K562 (cell line): ENCODE measurements around the gene LY6G6D. TPM values are rescaled to one million over a fixed set of nuclear protein-coding genes. Genes with fewer than 3 reads are reported as not detected.
A peak's percentile ranks its signal among the peaks of the same experiment; 100 is the strongest.

Experiments
- BCL6 ChIP-seq: fragments of 250-450 bp; sonication (Bioruptor Pico); IDR thresholded peaks from 2 replicates; pipeline ENCODE4 v1.4.0; 2020
- CHCHD3 ChIP-seq: fragments of 250-450 bp; sonication (Bioruptor Pico); IDR thresholded peaks from 2 replicates; pipeline ENCODE4 v2.1.2; 2022; ENCODE audit warnings: mild to moderate bottlenecking
- CHD1 ChIP-seq: fragments of 200-600 bp; sonication (generic); IDR thresholded peaks from one replicate; pipeline ENCODE4 v1.6.1; 2012; ENCODE audit warnings: mild to moderate bottlenecking, moderate library complexity, low read length, inconsistent platforms
- ELF1 ChIP-seq: fragments of 200-800 bp; sonication (Bioruptor generic); IDR thresholded peaks from 2 replicates; pipeline ENCODE4 v1.6.1; 2016; ENCODE audit warnings: missing genetic modification characterization, missing compliant biosample characterization
- ELF2 ChIP-seq: fragments of 250-450 bp; sonication (Bioruptor Pico); IDR thresholded peaks from 2 replicates; pipeline ENCODE4 v1.5.0; 2021; ENCODE audit warnings: mild to moderate bottlenecking
- ELK3 ChIP-seq: fragments of 450-650 bp; formaldehyde crosslinking; IDR thresholded peaks from 2 replicates; pipeline ENCODE4 v1.4.0; 2020; ENCODE audit warnings: mild to moderate bottlenecking
- FIP1L1 ChIP-seq: fragments of 200-400 bp; formaldehyde crosslinking; IDR thresholded peaks from 2 replicates; pipeline ENCODE4 v1.6.1; 2018; ENCODE audit warnings: mild to moderate bottlenecking, low read depth, low read length; ENCODE audit not compliant: poor library complexity, severe bottlenecking
- GABPB2 ChIP-seq: fragments of 250-450 bp; sonication (Bioruptor Pico); conservative IDR thresholded peaks from 2 replicates; pipeline ENCODE4 v1.5.1; 2021; ENCODE audit warnings: mild to moderate bottlenecking
- HDGF ChIP-seq: fragments of 450-650 bp; IDR thresholded peaks from 2 replicates; pipeline ENCODE4 v1.6.1; 2016
- NR1H2 ChIP-seq: sonication (generic); formaldehyde crosslinking; IDR thresholded peaks from 2 replicates; pipeline ENCODE4 v1.4.0; 2020; ENCODE audit warnings: mild to moderate bottlenecking, missing genetic modification reagents
- NR2C2 ChIP-seq, 2 experiments: fragments of 200-800 bp in 1 of 2; sonication (Bioruptor generic) in 1 of 2; sonication (generic) in 1 of 2; formaldehyde crosslinking in 1 of 2; IDR thresholded peaks; 2 replicates each; pipeline versions ENCODE4 v1.6.1 to v1.8.0; 2016 to 2022; ENCODE audit warnings: mild to moderate bottlenecking in 1 of 2, missing compliant biosample characterization in 1 of 2, missing genetic modification characterization in 1 of 2, missing genetic modification reagents in 1 of 2
- POLR2AphosphoS5 ChIP-seq: IDR thresholded peaks from 2 replicates; pipeline ENCODE4 v1.6.1; 2011; ENCODE audit warnings: mild to moderate bottlenecking, low read depth, low read length, moderate library complexity; ENCODE audit not compliant: control insufficient read depth, insufficient read depth
- POLR2G ChIP-seq: fragments of 200-400 bp; formaldehyde crosslinking; IDR thresholded peaks from 2 replicates; pipeline ENCODE4 v1.6.1; 2017; ENCODE audit warnings: low read depth, mild to moderate bottlenecking, antibody characterized with exemption, low read length, moderate library complexity
- PTRF ChIP-seq: fragments of 450-650 bp; IDR thresholded peaks from 2 replicates; pipeline ENCODE4 v1.6.1; 2016; ENCODE audit warnings: mild to moderate bottlenecking, missing genetic modification characterization, missing compliant biosample characterization
- RAD21 ChIP-seq, 2 experiments: fragments of 250-450 bp in 1 of 2; fragments of 450-650 bp in 1 of 2; sonication (Bioruptor Pico) in 1 of 2; formaldehyde crosslinking in 1 of 2; IDR thresholded peaks in 1 of 2; conservative IDR thresholded peaks in 1 of 2; 2 replicates each; pipeline versions ENCODE4 v1.4.0 to v1.8.0; 2020 to 2022; ENCODE audit warnings: mild to moderate bottlenecking in 2 of 2, moderate library complexity in 1 of 2
- ZNF263 ChIP-seq: sonication (generic); formaldehyde crosslinking; IDR thresholded peaks from 2 replicates; pipeline ENCODE4 v1.8.0; 2022; ENCODE audit warnings: mild to moderate bottlenecking, missing genetic modification reagents, borderline replicate concordance
- ZNF518B ChIP-seq: fragments of 250-450 bp; sonication (Bioruptor Pico); IDR thresholded peaks from 2 replicates; pipeline ENCODE4 v1.5.0; 2021; ENCODE audit warnings: mild to moderate bottlenecking, moderate library complexity
- ZNF644 ChIP-seq: fragments of 200-800 bp; sonication (Bioruptor generic); IDR thresholded peaks from 2 replicates; pipeline ENCODE4 v1.6.1; 2016; ENCODE audit warnings: low read depth, missing genetic modification characterization, missing compliant biosample characterization
- ZNF764 ChIP-seq: fragments of 250-450 bp; sonication (Bioruptor Pico); IDR thresholded peaks from 2 replicates; pipeline ENCODE4 v1.4.0; 2020; ENCODE audit warnings: low read depth, mild to moderate bottlenecking, moderate library complexity
- polyA plus RNA-seq, 8 experiments: library from polyadenylated mRNA; depleted of rRNA in 4 of 8; stranded (reverse) in 5 of 8; unstranded in 3 of 8; fragments of >200 nt; fragmentation: Nextera tagmentation in 2 of 8; fragmentation: Illumina TruSeq in 1 of 8; extraction: Ambion mirVana in 2 of 8; extraction: Trizol in 1 of 8; gene quantifications; 2 replicates each; pipeline versions ENCODE4 v1.2.1 to v1.2.3, GENCODE V29; 2011 to 2014; ENCODE audit warnings: inconsistent platforms in 1 of 8, missing spikeins in 1 of 8
- total RNA-seq, 7 experiments: library from RNA; depleted of rRNA in 6 of 7; stranded (reverse); fragments of >200 nt in 6 of 7; fragmentation: Illumina TruSeq in 2 of 7; extraction: Trizol in 2 of 7; gene quantifications; 2 replicates each; pipeline versions ENCODE4 v1.2.1 to v1.2.3, GENCODE V29; 2011 to 2021; ENCODE audit warnings: low replicate concordance in 1 of 7
- TF ChIP-seq, protein P1 (sequence below): fragments of 250-450 bp; sonication (Bioruptor Pico); IDR thresholded peaks from 2 replicates; pipeline ENCODE4 v1.8.0; 2022; ENCODE audit warnings: moderate library complexity, mild to moderate bottlenecking, inconsistent platforms
- TF ChIP-seq, protein P2 (sequence below): fragments of 450-650 bp; formaldehyde crosslinking; IDR thresholded peaks from 2 replicates; pipeline ENCODE4 v1.4.0; 2022; ENCODE audit warnings: missing genetic modification characterization

The LY6G6D gene
- total and polyA plus RNA-seq, 9 of the 15 experiments (the other 6 are each of a cell fraction or from before 2014, with no cell fraction given): 0.30 to 0.38 TPM; not detected in 7

GRCh38 chr6:31702405-31702818 is 12.7 kb upstream of the LY6G6D start (continued):
- TF ChIP-seq BCL6 (CRISPR knock-in tag) (no peak), ZNF764 (CRISPR knock-in tag) (no peak), NR1H2 (CRISPR knock-in tag) (0 out of 2 replicates have a peak, but pooled peaks have one; percentile 15), RAD21 (CRISPR knock-in tag; conservative IDR thresholded peaks at IDR 0.05 in 1 of 2, IDR thresholded peaks at IDR 0.05 in 1 of 2) (peak; percentile 2 to 25; a peak in 1 of 4 replicates), ZNF263 (CRISPR knock-in tag) (peak; percentile 78; the same call in 1 of the 2 replicates), CHD1 (no peak), PTRF (tag) (no peak), ZNF518B (CRISPR knock-in tag) (no peak; the same call in 1 of the 2 replicates), ZNF644 (tag) (no peak), POLR2AphosphoS5 (no peak; the same call in 1 of the 2 replicates), POLR2G (no peak), HDGF (peak; percentile 67; the same call in 1 of the 2 replicates), ELF2 (CRISPR knock-in tag) (no peak), ELF1 (tag) (no peak; the same call in 1 of the 2 replicates), GABPB2 (CRISPR knock-in tag) (no peak), CHCHD3 (CRISPR knock-in tag) (no peak; the same call in 1 of the 2 replicates), NR2C2 (CRISPR knock-in tag; IDR thresholded peaks at IDR 0.05) (0 out of 2 replicates have a peak, but pooled peaks have one; percentile 1), NR2C2 (tag; IDR thresholded peaks at IDR 0.05) (no peak), ELK3 (no peak), FIP1L1 (no peak)
- TF ChIP-seq, protein P1, sequence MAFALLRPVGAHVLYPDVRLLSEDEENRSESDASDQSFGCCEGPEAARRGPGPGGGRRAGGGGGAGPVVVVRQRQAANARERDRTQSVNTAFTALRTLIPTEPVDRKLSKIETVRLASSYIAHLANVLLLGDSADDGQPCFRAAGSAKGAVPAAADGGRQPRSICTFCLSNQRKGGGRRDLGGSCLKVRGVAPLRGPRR (CRISPR knock-in tag): no peak; the same call in 1 of the 2 replicates
- TF ChIP-seq, protein P2, sequence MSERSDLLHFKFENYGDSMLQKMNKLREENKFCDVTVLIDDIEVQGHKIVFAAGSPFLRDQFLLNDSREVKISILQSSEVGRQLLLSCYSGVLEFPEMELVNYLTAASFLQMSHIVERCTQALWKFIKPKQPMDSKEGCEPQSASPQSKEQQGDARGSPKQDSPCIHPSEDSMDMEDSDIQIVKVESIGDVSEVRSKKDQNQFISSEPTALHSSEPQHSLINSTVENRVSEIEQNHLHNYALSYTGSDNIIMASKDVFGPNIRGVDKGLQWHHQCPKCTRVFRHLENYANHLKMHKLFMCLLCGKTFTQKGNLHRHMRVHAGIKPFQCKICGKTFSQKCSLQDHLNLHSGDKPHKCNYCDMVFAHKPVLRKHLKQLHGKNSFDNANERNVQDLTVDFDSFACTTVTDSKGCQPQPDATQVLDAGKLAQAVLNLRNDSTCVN (CRISPR knock-in tag): peak; percentile 60
